Ramos (cell line): Measurements from ENCODE around the gene DDAH1.

Experiments used
- in situ Hi-C: fragments of 300-500 bp; cut with MboI; formaldehyde crosslinking; loops from one replicate; pipeline ENCODE4 v1.14.3; 2022; ENCODE audit warnings: low sequenced_read_pairs; ENCODE audit not compliant: unreplicated experiment

DDAH1 gene

DNA sequence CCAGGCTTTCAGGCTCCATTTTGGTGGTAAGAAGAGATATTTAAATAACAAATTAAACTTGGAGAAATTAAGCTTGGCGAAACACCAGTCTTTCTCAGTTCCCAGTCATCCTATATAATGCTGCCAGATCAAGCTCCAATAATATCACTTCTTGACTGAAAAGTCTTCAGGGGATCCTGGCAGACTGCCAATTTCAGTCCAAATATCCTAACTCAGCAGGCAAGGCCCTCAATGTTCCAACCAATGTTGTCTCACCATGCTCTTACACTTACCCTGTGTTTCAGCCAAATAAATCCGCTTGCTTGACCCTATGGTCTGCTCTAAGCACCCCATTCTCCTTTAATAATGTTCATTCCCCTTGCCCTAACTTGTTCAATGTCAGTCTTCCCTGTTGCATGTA lies 148.6 kb downstream of the DDAH1 start:
- in situ Hi-C loops: no loop called here

GRCh38 chr1:85315789-85316188 lies 149.2 kb downstream of the DDAH1 start:
- in situ Hi-C loops: no loop called here

DNA sequence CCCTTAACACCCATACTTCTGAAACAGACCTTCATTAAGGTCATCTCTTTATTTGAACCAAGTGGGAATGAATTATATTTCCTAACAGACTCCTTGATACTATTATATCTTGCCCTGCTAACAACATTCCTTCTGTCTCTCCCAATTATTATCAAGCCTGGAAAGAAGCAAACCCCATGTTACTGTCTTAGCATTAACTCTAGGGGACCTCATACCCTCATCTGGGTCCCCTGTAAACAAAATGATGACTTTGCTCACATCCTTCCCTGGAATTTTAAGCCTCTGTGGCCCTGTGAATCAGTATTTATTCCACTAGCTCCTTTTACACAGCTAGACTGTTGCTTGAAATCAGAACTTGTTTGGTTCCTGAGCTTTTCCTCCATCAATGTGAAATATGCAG lies 150.2 kb downstream of the DDAH1 start:
- in situ Hi-C loops: no loop called here

- in situ Hi-C loops: no loop called here
Measured at GRCh38 chr1:85313888-85314696, 150.9 kb downstream of the DDAH1 start.

DNA sequence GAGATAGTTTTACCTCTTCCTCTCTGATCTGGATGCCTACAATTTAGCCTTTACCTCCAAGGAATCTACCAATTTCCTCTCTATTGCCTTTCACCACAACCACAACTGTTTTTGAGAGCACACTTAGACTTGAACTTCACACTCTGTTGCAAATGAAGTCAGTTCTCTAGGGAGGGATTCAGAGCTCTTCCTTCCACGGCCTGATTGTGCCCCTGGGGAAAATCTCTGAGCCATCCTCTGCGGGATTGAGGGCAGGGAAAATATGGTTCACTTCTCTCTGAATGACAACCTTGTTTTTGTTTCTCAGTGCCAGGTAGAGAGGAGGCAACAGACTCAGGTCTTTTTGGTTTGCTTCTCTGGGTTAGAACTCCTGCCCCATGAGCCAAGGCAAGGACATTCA lies 153.1 kb downstream of the DDAH1 start:
- in situ Hi-C loops: no loop called here

DNA sequence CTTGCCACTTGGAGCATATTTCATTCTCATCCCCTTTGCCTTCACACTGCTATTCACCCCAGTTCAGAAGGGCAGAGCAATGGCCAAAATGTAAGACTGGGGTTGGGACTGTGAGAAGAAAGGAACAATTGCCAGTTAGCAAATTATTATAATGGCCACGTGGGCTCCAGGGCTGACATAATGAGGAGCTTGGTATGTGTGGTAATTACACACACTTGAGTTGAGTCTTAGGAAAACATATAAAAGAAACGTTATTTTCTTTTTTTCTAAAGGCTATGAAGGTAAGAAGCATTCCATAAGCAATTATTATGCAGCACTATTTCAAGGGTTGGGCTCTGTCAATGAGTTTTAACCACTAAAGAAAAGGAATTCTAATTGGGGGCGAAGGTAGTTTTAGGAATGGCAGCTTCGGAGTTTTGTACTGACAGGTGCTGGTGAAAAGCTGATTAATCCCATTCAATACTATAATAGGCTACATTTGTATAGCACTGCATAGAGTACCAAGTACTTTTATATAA lies 156.1 kb downstream of the DDAH1 start:
- in situ Hi-C loops: no loop called here

DNA sequence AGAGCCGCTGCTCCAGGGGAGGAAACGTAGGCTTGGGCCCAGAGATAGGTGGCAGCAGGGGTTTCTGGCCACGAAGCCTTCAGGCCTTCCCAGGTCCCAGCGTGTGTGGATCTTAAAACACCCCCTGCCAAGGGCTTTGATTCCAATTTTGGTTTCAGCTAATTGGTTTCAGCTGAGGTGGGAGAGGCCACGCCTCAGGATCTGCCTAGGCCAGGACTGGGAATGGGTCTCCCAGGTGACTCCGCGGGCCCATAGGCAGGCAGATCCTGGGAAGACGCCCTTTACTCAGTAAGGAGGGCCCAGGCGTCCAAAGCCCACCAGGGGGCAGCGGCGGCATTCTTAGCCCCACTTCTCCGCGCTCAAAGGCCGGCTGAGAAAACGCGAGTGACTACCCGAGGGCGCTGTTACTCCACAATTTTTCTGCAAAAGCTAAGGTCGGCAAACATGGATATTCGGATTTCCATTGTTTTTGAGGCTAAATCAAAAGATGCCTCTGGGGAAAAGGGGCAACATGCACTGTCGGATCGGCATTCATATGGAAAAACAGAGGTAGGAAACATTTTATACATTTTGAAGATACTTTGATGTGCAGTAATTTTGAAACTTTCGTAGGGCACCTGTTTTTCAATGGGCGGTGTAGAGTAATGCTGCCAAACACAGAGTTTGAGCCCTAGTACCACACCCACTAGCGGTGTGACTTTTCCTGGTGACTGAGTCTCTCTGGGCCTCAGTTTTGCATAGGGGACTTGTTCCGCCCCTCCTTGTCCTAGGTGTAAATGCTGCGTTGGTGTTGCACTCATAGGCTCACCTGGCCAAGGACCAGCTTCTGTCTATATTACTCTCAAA lies 156.7 kb downstream of the DDAH1 start:
- in situ Hi-C loops: no loop called here

DNA sequence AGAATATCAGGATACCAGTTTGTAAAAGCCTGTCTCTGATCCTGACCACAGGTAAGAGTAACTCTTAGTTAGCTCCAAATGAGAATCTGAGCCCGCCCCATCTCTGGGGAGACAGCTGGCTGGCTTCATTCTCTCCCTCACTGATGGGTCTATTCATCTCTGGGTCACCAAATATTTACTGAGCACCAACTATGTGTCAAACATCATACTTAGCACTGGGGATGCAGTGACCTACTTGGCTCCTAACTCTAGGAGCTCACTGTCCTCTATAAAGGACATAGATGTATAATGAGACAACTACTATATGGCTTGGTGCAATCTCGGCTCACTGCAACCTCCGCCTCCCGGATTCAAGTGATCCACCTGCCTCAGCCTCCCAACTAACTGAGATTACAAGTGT lies 158.7 kb downstream of the DDAH1 start:
- in situ Hi-C loops: no loop called here

GRCh38 chr1:85303440-85304162 lies 161.4 kb downstream of the DDAH1 start:
- in situ Hi-C loops: no loop called here

GRCh38 chr1:85300140-85300539 lies 164.8 kb downstream of the DDAH1 start:
- in situ Hi-C loops: no loop called here

DNA sequence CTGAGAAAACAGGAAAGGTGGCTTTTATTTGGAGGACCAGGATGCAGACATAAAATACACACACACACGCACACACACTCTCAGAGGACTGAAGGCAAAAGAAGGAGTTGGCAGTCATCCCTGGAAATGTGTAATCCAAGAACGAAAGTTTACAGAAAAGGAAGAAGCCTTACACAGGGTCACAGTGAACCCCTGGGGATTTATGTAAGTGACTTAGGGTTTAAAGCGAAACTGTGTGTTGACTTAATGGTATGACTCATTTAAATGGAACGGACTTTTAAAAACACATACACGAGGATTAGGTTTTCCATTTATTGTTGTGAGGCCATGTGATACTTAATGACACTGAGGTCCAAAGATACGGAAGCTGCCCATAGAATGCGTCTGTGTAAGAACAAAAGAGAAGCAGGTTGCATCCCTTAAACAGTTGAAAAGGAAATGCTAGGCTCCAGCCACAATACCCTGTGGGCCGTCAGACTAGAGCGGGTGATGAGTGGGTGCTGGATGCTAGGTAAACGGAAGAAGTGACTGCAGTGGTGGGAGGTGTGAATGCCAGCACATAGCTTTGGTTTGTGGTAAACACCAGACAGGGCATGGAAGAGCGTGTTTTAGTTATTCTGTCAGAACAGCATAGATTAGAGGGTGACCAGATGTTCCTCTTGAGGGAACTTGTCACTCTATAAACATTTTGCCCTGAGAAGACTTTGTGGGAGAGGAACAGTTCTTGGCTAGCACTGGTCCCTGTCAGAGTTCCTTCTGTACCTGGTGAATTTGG lies 166.9 kb downstream of the DDAH1 start:
- in situ Hi-C loops: no loop called here

DNA sequence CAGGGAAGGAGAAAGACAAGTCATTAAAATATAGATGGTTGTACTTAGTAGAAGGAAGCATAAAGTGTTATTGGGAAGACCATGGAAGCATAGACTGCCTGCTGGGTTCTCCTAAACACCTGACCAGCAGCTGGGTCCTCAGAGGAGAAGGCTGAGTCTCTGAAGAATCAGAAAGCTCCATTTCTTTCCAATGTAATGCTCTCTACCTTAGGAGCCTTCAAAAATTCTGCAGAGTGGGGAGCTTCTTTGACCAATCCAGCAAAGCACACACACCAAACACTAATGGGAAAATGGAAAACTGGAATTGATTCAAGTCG lies 167.5 kb downstream of the DDAH1 start:
- in situ Hi-C loops: no loop called here

GRCh38 chr1:85296980-85297379 lies 168.0 kb downstream of the DDAH1 start:
- in situ Hi-C loops: no loop called here

DNA sequence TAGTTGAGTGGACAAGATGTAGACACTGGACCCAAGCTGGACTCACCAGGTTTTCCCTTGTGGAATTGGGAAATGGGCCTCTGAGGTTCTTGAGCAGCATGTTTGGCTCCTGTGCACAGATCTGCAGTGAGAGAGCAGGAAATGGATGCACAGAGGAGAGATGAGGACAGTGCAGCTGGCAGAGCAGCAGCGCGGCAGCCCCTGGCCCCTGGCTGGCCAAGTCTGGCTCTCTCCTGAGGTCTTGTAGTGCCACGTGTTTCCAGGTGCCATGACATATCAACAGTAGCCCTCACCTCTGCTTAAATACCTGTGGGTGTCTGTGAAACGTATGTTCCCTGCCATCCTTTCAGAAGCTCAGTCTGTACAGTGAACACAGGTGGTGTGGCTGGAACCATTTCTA lies 169.3 kb downstream of the DDAH1 start:
- in situ Hi-C loops: no loop called here

DNA sequence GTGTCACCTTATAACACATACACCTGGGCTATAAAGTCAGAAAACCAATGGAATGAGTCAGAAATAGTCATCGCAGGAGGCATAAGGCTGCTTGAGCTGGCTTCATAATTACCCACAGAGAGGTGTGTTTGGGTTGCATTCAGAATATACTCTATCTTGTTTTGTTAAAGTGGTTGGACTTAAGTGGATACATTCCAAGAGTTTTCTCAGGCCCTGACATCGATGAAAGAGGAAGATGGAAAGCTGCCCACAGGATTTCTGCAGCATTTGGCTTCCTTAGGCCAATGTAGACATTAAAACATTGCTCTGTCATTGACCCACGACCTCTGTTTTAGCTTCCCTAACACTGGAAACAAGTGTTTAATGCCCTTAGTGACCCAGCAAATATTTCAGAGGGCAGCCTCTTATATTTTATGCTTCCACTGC lies 169.9 kb downstream of the DDAH1 start:
- in situ Hi-C loops: no loop called here

GRCh38 chr1:85290826-85291225 lies 174.1 kb downstream of the DDAH1 start:
- in situ Hi-C loops: no loop called here

DNA sequence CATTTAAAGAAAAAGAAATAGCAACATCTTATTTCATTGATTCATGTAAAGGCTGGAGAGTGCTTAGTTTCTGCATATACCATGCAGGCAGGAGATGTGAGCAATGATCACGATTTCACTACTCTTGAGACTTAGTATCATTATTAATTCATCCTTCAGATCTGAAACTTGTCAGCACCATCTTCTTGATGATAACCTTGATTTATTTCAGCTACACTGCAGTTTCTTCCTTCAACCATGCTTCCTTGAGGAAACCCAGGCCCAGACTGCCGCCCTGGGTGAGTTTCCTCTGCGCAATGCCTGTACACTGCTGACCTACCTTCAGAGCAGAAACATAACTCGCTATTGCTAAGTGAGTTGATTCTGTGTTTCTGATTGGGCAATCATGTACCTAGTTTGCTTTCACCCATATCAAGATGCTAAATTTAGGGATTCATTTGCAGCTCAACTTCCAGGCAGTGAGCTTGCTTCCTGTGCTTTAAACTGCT lies 175.1 kb downstream of the DDAH1 start:
- in situ Hi-C loops: no loop called here

DNA sequence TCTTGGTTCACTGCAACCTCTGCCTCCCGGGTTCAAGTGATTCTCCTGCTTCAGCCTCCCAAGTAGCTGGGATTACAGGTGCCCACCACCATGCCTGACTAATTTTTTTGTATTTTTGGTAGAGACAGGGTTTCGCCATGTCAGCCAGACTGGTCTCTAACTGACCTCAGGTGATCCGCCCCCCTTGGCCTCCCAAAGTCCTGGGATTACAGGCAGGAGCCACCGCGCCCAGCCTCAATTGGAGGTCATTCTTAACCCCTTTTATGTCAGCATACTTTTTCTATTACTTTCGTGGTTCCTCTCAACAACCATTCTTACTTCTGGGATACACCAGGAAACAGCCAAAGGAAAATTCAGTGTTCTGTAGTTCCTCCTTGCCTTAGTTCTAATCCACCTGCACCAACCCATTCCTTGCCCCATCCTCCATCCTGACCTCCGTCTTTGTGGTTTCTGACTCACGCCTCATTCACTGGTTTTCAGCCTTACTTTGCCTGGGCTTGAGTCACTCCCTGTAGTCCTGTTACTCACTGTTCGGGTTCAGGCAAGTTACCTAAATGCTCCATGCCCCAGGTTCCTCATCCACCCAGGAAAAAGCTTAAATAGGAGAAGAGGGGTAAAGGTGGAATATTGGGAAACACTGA lies 175.6 kb downstream of the DDAH1 start:
- in situ Hi-C loops: no loop called here

- in situ Hi-C loops: no loop called here
Measured at GRCh38 chr1:85284202-85284601, 180.8 kb downstream of the DDAH1 start.
